Natural killer cell treated with Interleukin-12 subunit alpha and Interleukin-12 subunit beta and Interleukin-15 and Interleukin-18, amount 100 ng/mL, for 72 hours (primary cell): ENCODE results near the gene LAMA2. TPM values are rescaled to one million over a fixed set of nuclear protein-coding genes. Genes with fewer than 3 reads are reported as not detected.

Source experiments
- ATAC-seq, 2 donors: fragments of 150-1000 bp; cut with Tn5 transposase in 1 of 2; sonication (Bioruptor Pico), chemical (Tn5 transposase) in 1 of 2; 2 replicates each; pipeline ENCODE4 v1.10.0; 2021
- DNase-seq: peaks from one replicate; pipeline ENCODE4 v3.0.0; 2022; ENCODE audit warnings: low spot score
- H3K27ac Mint-ChIP-seq, 2 donors: 1 replicate in 1 of 2; 2 replicates in 1 of 2; pipeline ENCODE4 v1.8.0; 2022; ENCODE audit warnings: mixed read lengths in 2 of 2, mild to moderate bottlenecking in 1 of 2, moderate library complexity in 1 of 2
- H3K27me3 Mint-ChIP-seq, 2 donors: 1 replicate in 1 of 2; 2 replicates in 1 of 2; pipeline ENCODE4 v1.8.0; 2022; ENCODE audit warnings: mixed read lengths in 2 of 2
- H3K36me3 Mint-ChIP-seq: one replicate; pipeline ENCODE4 v1.8.0; 2022; ENCODE audit warnings: mixed read lengths
- H3K4me1 Mint-ChIP-seq, 2 donors: 1 replicate in 1 of 2; 2 replicates in 1 of 2; pipeline ENCODE4 v1.8.0; 2022; ENCODE audit warnings: low read depth in 2 of 2, mixed read lengths in 2 of 2, mild to moderate bottlenecking in 1 of 2
- H3K4me3 Mint-ChIP-seq: one replicate; pipeline ENCODE4 v1.8.0; 2022; ENCODE audit warnings: mixed read lengths
- H3K9me3 Mint-ChIP-seq: 2 replicates; pipeline ENCODE4 v1.8.0; 2022; ENCODE audit warnings: mixed read lengths
- total RNA-seq, 2 donors: library from RNA; stranded (reverse); gene quantifications; one replicate each; pipeline ENCODE4 v1.2.3, GENCODE V29; 2022

Gene LAMA2
- total RNA-seq, 2 donors from 2014 or later = 0.36 to 0.53 TPM

- DNase-seq = no peak
- Mint-ChIP-seq H3K27ac (no peak overlapping the region), H3K27me3 (peaks cover 7 to 15% of the 10 kb centered on the region in 2 donors), H3K36me3 (no peaks in the 10 kb centered on the region), H3K4me1 (no peaks in the 10 kb centered on the region), H3K9me3 (no peaks in the 10 kb centered on the region), H3K4me3 (no peak overlapping the region)
- ATAC-seq = no peak
These were observed 230.7 kb downstream of the LAMA2 start for GRCh38 chr6:129113637-129114036.

GRCh38 chr6:129114636-129115391, 231.9 kb downstream of the LAMA2 start:
- H3K36me3 Mint-ChIP-seq = no peaks in the 10 kb centered on the region
- no peak for ATAC-seq
- no peak overlapping the region for H3K4me3 Mint-ChIP-seq
- no peak for DNase-seq
- no peaks in the 10 kb centered on the region for H3K4me1 Mint-ChIP-seq
- H3K27me3 Mint-ChIP-seq = peaks cover 7 to 9% of the 10 kb centered on the region in 2 donors
- H3K27ac Mint-ChIP-seq = no peak overlapping the region
- no peaks in the 10 kb centered on the region for H3K9me3 Mint-ChIP-seq

- Mint-ChIP-seq H3K27me3 (peaks cover 7 to 9% of the 10 kb centered on the region in 2 donors), H3K4me3 (no peak overlapping the region), H3K36me3 (no peaks in the 10 kb centered on the region), H3K4me1 (no peaks in the 10 kb centered on the region), H3K27ac (no peak overlapping the region), H3K9me3 (no peaks in the 10 kb centered on the region)
- no peak for ATAC-seq
- DNase-seq = no peak
These were observed 232.5 kb downstream of the LAMA2 start for GRCh38 chr6:129115471-129115870.

DNA sequence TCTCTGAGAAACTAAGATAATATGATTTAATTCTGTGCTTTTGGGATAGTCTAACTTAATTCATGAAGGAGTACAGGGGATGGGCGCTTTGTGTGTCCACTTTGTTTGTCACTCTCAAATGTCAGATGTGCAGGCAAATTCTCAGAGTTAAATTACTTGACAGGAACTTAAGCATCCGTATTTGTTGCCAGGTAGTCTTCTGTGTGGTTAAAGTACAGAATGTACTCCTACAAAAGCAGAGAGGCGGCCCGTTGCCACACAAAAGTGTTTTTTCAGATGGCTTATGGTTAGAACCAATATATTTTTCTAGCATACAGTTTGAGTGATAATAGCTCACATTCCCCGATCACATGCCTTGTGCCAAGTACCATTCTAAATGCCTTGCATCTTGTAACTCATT, 234.4 kb downstream of the LAMA2 start:
- Mint-ChIP-seq H3K4me1 (no peaks in the 10 kb centered on the region), H3K27me3 (peaks cover 7 to 11% of the 10 kb centered on the region in 2 donors), H3K27ac (no peak overlapping the region), H3K9me3 (no peaks in the 10 kb centered on the region), H3K36me3 (no peaks in the 10 kb centered on the region), H3K4me3 (no peak overlapping the region)
- ATAC-seq (no peak), DNase-seq (no peak)

DNA sequence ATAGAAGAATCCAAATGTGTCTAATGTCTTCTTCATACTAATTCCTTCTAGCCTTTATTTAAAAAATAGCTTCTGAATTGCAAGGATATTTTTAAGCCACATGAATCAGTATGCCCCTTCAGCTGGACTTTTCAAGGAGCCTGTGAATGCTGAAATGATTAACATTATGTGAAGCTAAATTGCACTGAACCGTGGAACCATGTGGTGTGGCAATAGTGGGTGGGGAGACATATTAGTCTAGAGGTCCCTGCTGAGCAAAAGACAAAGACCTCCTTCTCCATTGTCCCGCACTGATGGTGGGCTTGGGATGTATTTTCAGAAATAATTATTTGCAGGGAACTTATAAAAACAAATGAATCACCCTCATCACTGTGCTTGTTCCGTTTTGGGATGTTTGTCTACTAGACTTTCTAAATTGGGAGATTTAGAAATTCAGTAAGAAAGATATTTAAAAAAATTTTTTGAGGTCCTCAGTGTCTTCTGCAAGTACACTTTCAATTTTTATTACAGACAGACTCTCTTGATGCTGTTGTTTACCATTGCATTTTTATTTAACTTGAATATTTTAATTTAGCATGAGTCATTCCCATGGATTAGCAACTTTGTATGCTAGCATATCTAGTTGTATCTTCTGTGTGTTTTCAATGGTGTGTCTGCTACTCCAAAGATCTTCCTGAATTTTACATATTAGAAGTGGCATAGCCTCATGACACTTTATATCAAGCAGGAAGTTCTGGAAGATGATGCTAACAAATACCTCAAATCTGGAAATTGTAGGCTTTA, 238.1 kb downstream of the LAMA2 start:
- Mint-ChIP-seq H3K27me3 (peaks cover 8 to 23% of the 10 kb centered on the region in 2 donors), H3K4me3 (no peak overlapping the region), H3K9me3 (no peaks in the 10 kb centered on the region), H3K27ac (no peak overlapping the region), H3K4me1 (no peaks in the 10 kb centered on the region), H3K36me3 (no peaks in the 10 kb centered on the region)
- no peak for DNase-seq
- no peak for ATAC-seq

- H3K36me3 Mint-ChIP-seq = no peaks in the 10 kb centered on the region
- ATAC-seq (no peak), DNase-seq (no peak)
- no peaks in the 10 kb centered on the region for H3K9me3 Mint-ChIP-seq
- no peak overlapping the region for H3K27ac Mint-ChIP-seq
- H3K4me1 Mint-ChIP-seq = no peaks in the 10 kb centered on the region
- H3K27me3 Mint-ChIP-seq = peaks cover 4 to 26% of the 10 kb centered on the region in 2 donors
- H3K4me3 Mint-ChIP-seq = no peak overlapping the region
These were observed 241.4 kb downstream of the LAMA2 start for GRCh38 chr6:129124347-129124746.

GRCh38 chr6:129130106-129130505, 247.2 kb downstream of the LAMA2 start:
- peaks cover 8 to 38% of the 10 kb centered on the region in 2 donors for H3K27me3 Mint-ChIP-seq
- ATAC-seq (no peak), DNase-seq (no peak)
- H3K4me3 Mint-ChIP-seq = no peak overlapping the region
- peaks cover 0 to 3% of the 10 kb centered on the region in 2 donors for H3K4me1 Mint-ChIP-seq
- H3K9me3 Mint-ChIP-seq = no peaks in the 10 kb centered on the region
- no peak overlapping the region for H3K27ac Mint-ChIP-seq
- H3K36me3 Mint-ChIP-seq = no peaks in the 10 kb centered on the region

GRCh38 chr6:129130959-129131681, 248.2 kb downstream of the LAMA2 start:
- ATAC-seq (no peak), DNase-seq (no peak)
- Mint-ChIP-seq H3K9me3 (no peaks in the 10 kb centered on the region), H3K36me3 (no peaks in the 10 kb centered on the region), H3K27ac (no peak overlapping the region), H3K27me3 (peaks cover 8 to 39% of the 10 kb centered on the region in 2 donors), H3K4me1 (peaks cover 0 to 3% of the 10 kb centered on the region in 2 donors), H3K4me3 (no peak overlapping the region)

GRCh38 chr6:129133770-129134192, 250.8 kb downstream of the LAMA2 start:
- DNase-seq = no peak

DNA sequence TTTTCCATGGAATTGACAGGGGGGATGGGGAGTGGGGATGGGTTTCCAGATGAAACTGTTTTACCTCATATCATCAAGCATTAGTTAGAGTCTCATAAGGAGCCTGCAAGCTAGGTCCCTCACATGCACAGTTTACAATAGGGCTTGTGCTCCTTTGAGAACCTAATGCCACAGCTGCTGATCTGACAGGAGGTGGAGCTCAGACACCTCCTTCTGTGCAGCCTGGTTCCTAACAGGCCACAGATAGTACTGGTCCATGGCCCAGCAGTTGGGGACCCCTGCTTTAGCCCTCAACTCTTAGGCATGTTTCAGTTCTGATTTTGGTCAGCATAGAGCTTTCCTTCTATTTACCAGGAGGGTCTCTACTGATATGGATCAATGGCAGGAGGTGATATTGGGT, 251.6 kb downstream of the LAMA2 start:
- no peak for DNase-seq
- Mint-ChIP-seq H3K27me3 (peaks cover 16 to 40% of the 10 kb centered on the region in 2 donors), H3K27ac (no peak overlapping the region), H3K4me1 (peaks cover 0 to 3% of the 10 kb centered on the region in 2 donors), H3K9me3 (no peaks in the 10 kb centered on the region), H3K4me3 (no peak overlapping the region), H3K36me3 (no peaks in the 10 kb centered on the region)
- no peak for ATAC-seq

More at GRCh38 chr6:129133770-129134192, 250.8 kb downstream of the LAMA2 start:
- peaks cover 15 to 40% of the 10 kb centered on the region in 2 donors for H3K27me3 Mint-ChIP-seq
- no peak overlapping the region for H3K4me3 Mint-ChIP-seq
- H3K9me3 Mint-ChIP-seq = no peaks in the 10 kb centered on the region
- H3K36me3 Mint-ChIP-seq = no peaks in the 10 kb centered on the region
- H3K27ac Mint-ChIP-seq = no peak overlapping the region
- ATAC-seq = no peak
- H3K4me1 Mint-ChIP-seq = peaks cover 0 to 3% of the 10 kb centered on the region in 2 donors

DNA sequence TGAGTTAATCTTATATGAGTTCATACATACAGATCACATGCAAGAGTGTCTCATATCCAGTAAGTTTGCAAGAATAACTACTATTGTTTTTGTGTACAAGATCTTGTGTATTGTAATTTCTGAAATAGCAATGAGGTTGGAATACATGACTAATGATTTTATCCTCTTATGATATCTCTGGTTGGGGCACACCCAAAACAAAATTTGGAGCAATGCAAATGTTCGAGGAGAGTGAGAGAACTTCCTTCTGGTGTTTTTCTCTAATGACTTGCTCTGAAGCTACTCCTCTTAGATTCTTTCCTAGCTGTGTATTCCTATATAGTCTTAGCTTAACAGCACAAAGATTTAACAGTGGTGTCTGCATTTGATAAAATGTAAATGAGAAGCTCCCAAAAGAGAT, 252.5 kb downstream of the LAMA2 start:
- H3K9me3 Mint-ChIP-seq = no peaks in the 10 kb centered on the region
- H3K27me3 Mint-ChIP-seq = peaks cover 17 to 35% of the 10 kb centered on the region in 2 donors
- no peak for ATAC-seq

DNA sequence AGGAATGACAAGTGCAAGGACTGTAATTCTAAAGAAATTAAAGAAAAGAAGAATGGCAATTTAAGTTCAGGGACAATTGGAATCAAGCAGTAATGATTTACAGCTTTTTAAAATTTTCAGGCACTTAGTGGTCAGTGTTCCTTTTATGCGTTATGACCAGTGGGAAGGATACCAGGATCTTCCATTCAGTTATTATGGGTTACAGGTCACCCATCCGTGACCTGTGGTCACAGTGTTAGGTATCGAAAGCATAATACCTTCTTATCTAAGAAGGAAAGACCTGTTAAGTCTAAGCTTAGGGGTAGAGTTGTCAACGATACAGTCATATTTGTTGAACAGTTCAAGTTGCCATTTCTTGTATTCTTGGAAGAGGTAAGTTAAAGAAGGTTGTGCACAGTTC, 253.8 kb downstream of the LAMA2 start:
- no peak overlapping the region for H3K4me3 Mint-ChIP-seq
- H3K36me3 Mint-ChIP-seq = no peaks in the 10 kb centered on the region
- ATAC-seq (no peak), DNase-seq (no peak)
- H3K9me3 Mint-ChIP-seq = no peaks in the 10 kb centered on the region
- H3K4me1 Mint-ChIP-seq = peaks cover 0 to 3% of the 10 kb centered on the region in 2 donors
- H3K27me3 Mint-ChIP-seq = peaks cover 18 to 29% of the 10 kb centered on the region in 2 donors
- no peak overlapping the region for H3K27ac Mint-ChIP-seq

More for the DNA sequence above, 252.5 kb downstream of the LAMA2 start:
- Mint-ChIP-seq H3K4me1 (peaks cover 0 to 3% of the 10 kb centered on the region in 2 donors), H3K27ac (no peak overlapping the region), H3K36me3 (no peaks in the 10 kb centered on the region), H3K4me3 (no peak overlapping the region)
- DNase-seq = no peak

DNA sequence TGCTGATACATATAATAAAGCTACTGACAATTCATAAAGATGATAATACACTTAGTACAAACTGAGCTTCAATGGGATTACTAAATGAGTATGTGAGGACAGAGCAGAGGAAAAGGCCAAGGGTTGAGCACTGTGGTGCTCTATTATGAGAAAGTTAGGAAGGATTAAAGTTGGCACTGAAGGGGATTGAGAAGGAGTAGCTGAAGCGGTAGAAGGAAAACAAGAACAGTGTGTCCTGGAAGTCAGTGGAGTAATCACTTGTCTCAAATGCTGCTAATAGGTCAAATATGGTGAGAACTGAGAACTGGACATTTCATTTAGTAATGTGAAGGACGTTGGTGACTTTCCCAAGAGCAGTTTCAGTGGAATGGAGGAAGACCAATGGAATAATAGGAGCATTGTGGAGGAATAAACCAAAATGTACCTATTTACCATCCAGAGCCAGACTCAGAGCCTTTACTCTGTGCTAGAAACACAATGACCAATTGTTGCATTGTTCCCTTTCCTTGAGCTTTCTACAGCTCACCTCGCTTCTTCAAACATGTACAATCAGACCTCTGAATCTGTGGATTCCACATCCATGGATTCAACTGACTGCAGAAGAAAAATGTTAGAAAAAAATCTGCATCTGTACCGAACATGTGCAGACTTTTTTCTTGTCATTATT, 255.9 kb downstream of the LAMA2 start:
- no peak overlapping the region for H3K4me3 Mint-ChIP-seq
- H3K36me3 Mint-ChIP-seq = no peaks in the 10 kb centered on the region
- no peaks in the 10 kb centered on the region for H3K4me1 Mint-ChIP-seq
- no peak overlapping the region for H3K27ac Mint-ChIP-seq
- no peaks in the 10 kb centered on the region for H3K9me3 Mint-ChIP-seq
- ATAC-seq = no peak
- DNase-seq = no peak
- H3K27me3 Mint-ChIP-seq = peaks cover 17 to 24% of the 10 kb centered on the region in 2 donors
